Right kidney (tissue), 1 donor: ENCODE data around the gene SFXN5.

Source experiments
- DNase-seq: peaks from one replicate; pipeline ENCODE4 v3.0.0-alpha.2; 2016

SFXN5 gene

GRCh38 chr2:73053316-73054114, 18.0 kb downstream of the SFXN5 start:
- no peak for DNase-seq

GRCh38 chr2:73050121-73050545, 21.4 kb downstream of the SFXN5 start:
- DNase-seq: no peak

DNA sequence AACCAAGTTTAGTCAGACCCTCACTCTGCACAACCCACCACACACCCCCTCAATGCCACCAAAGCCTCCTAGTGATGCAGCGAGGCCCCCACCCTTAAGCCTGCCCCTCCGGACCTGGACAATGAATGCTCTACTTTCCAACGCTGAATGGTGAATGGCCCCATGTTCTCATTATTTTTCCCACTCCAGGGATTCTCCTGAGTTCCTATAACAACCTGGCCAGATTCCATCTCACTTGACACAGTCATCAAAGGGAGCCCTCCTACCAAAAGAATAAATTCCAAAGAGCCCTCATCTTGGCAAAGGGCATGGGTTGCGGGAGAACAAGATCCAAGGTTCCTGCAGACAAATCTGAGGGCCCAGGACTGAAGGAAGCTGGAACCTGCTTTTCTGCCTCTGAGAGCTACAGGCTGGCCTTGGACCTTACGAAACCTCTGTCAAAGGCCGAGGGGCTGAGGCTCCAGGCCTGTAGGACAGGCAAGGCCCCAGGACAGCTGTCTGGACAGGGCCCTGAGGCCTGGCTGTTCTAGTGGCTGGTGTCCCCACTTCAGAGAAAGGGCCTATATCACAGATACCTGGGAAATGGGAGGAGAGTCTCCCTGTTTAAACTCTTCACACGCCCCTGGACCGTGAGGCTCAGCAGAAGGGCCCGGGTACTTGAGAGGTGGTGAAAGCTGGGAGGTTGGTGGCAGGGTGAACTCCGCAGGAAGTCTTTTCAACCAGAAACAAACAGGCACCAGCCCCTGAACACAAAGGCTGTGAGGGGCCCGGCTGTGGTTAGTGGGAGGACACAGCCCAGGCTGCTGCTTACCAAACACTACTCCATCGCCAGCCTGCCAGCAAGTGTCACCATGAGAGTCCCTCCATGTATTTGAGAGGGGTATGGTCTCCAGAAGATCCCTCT, 27.3 kb downstream of the SFXN5 start:
- DNase-seq: no peak

DNA sequence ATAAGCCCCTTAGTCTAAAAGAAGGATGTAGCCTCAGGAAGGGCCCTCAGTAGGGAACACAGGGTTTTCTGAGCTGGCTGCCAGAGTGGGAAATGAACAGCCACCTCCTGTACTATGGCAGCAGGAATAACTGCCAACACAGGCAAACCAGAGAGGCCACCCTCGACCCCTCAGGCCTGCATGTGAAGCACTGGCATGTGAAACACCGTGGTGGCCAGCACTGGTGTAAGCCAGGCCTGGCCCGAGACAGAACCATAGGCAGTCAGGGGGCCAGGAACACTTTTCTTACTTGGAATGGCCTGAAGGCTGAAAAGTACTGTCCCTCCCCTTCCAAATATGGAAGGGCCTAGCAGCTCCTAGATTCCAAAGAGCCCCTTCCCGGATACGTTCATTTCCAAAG, 28.2 kb downstream of the SFXN5 start:
- no peak for DNase-seq

GRCh38 chr2:73037947-73038585, 33.4 kb downstream of the SFXN5 start:
- no peak for DNase-seq

DNA sequence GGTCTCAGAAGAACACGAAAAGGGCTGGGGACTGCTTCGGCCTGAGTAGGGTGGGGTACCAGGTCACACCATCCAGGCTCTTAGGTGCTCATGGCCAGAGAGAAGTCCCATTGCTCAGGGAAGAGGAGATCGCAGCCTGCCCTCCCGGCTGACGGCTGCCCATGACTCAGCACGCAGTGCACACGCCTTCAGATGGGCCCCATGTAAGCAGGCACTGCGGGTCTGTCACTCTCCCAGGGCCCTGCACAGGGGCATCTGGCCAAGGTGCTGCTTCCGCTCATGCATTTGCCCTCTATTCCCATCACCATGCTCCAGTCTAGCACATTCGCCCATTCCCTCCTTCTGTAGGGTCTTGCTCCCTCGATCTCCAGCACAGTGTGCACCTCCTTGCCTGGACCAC, 34.7 kb downstream of the SFXN5 start:
- no peak for DNase-seq

- DNase-seq: no peak
Measured at GRCh38 chr2:73035899-73036711, 35.4 kb downstream of the SFXN5 start.

DNA sequence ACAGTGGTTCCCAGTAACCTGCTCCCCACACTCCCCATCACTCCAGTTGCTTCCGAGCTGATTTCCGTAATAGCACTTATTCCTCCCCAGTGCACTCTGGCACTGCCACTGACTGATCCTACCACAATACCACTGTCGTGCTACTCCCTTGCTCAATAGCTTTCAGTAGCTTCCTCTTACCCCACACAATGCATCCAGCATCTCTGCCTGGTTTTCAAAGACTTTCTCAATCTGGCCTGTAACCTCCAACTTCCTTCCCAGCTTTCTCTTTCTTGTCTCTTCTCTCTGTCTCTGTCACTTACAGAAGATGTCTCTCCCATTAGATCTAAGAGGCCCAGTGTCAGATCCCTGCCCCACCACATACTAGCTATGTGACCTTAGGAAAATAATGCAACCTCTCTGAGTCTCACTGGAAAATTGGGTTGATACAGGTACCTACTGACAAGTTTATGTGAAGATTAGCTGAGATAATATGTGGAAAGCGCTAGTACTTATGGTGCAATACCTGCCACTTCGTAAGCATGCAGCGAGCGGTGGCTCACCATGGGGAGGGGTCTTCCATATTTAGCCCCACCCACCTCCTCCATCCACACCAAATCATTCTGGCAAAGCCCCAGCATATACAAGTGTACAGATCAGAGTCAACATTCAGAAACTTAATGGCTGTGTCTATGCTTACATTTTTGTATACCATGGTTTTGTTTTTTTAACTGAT, 36.7 kb downstream of the SFXN5 start:
- DNase-seq: no peak

GRCh38 chr2:73033766-73034381, 37.6 kb downstream of the SFXN5 start:
- DNase-seq: no peak

DNA sequence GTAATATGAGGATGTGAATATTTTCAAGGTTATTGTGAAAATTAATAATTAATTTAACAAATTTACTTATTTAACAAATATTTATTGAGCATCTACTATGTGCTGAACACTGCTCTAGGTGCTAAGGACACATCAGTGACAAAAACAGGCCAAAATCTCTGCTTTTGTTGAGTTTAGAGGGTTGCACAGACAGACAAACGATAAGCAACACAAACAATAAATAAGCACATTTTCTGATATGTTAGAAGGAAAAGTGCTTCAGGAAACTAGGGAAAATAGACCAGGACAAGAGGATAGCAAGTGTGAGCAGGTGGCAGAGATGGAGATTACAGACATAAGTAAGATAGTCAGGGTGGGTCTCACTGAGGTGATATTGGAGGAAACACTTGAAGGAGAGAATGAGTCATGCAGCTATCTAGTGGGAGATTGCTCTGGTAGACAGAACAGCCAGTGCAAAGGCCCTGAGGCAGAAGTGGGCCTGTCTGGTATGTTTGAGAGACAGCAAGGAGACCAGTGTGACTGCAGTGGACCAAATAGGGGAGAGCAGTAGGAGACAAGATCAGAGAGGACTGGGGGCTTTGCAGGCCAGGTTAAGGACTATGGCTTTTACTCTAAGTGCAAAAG, 38.3 kb downstream of the SFXN5 start:
- DNase-seq: no peak

- DNase-seq: no peak
Measured at GRCh38 chr2:73032702-73033097, 38.8 kb downstream of the SFXN5 start.

- no peak for DNase-seq
Measured at GRCh38 chr2:73031725-73032701, 39.5 kb downstream of the SFXN5 start.

- DNase-seq: no peak
Measured at GRCh38 chr2:73031095-73031678, 40.3 kb downstream of the SFXN5 start.

- DNase-seq: no peak
Measured at GRCh38 chr2:73028841-73029240, 42.7 kb downstream of the SFXN5 start.

DNA sequence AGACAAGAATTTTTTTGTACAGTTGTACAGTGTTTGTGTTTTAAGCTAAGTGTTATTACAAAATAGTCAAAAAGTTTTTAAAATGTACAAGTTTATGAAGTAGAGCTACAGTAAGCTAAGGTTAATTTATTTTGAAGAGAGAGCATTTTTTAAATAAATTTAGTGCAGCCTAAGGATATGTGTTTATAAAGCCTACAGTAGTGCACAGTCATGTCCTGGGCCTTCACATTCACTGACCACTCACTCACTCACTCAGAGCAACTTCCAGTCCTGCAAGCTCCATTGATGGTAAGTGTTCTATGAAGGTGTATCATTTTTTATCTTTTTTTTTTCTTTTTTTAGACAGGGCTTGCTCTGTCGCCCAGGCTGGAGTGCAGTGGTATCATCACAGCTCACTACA, 44.2 kb downstream of the SFXN5 start:
- DNase-seq: no peak

GRCh38 chr2:73023497-73023896, 48.0 kb downstream of the SFXN5 start:
- no peak for DNase-seq

DNA sequence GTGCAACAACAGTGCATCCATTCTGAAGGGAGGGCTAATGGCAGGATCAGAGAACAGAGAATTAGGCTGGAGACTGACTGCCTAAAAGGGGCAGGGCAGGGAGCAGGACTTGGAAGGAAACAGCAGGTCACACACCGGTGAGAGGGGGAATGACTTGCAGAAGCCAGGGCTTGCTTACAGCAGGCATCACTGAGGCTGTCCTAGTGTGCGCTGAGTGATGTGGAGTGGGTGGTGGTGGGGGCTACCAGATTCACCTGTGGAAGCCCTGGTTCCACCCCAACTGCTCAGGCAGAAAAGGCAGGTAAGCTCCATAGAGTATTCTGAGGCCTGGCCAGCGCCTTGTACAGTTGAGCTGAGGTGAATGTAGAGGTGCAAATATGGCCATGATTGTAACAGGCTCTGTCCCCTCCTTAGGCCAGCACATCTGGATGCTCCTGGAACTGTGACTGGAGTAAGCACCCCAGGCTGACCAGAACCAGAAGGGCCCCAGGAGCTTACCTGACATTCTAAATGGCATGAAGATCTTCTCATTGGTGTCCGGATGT, 49.4 kb downstream of the SFXN5 start:
- no peak for DNase-seq

DNA sequence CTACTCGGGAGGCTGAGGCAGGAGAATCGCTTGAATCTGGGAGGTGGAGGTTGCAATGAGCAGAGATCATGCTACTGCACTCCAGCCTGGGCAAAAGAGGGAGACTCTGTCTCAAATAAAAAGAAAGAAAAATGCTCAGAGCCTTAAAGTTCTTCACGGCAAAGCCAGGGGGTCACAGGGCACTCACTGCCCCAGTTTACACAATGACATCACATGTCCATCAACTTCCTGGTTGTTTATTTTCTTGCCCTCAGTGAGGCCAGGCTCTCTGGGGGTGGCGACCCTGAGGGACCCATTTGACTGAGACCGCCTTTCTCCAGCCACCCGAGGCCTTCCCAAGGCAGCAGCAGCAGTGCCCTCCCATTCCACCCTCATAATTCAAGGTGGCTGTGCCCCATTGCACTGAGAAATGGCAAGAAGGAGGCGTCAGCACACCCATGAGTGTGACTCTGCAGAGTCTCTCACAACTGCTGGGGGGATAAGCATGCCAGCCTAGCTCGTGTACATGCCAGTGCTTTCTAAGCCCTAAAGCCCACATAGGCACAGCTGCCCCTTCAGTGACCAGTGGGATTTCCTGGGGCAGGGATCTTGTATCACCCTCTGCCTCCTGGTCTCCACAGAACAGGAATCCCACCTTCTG, 50.0 kb downstream of the SFXN5 start:
- no peak for DNase-seq
